HT1080 (cell line): ENCODE results near the gene NYAP2. TPM values are rescaled to one million over a fixed set of nuclear protein-coding genes. Genes with fewer than 3 reads are reported as not detected.

Source experiments
- DNase-seq: peaks from one replicate; pipeline ENCODE4 v3.0.0-alpha.2; 2015; ENCODE audit warnings: low read depth
- total RNA-seq: library from RNA; depleted of rRNA; stranded (reverse); fragments of >200 nt; shearing (Covaris generic); gene quantifications from 2 replicates; pipeline ENCODE4 v1.2.3, GENCODE V29; 2014

The NYAP2 gene
- total RNA-seq, 1 experiment from 2014 or later = not detected

DNA sequence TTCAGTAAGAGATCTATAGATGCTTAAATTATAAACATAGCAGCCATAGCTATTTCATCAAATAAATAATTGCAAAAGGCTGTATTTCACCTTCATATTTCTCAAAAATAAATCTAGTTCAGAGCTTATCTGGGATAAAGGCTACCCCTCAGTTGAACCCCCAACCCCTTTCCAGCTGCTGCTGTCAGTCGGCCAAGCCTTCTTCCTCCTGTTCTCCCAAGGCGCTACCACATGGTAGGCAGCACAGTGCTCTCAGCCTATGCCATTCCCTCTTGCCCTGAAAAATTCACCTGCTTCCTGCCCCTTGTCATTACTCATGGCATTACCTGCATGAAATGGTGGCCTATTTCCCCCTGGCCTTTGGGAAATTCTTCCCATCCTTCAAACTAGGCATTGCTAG lies 136.5 kb downstream of the NYAP2 start:
- no peak for DNase-seq

DNA sequence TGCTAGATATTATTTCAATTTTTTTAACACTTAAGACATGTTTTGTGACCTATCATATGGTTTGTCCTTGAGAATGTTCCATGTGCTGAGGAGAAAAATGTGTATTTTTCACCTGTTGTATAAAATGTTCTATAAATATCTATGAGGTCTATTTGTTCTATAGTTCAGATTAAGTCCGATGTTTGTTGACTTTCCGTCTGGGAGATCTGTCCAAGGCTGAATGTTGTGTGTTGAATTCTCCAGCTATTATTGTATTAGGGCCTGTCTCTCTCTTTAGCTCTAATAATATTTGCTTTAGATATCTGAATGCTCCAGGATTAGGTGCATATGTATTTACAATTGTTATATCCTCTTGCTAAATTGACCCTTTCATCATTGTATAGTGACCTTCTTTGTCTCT lies 144.1 kb downstream of the NYAP2 start:
- no peak for DNase-seq

DNA sequence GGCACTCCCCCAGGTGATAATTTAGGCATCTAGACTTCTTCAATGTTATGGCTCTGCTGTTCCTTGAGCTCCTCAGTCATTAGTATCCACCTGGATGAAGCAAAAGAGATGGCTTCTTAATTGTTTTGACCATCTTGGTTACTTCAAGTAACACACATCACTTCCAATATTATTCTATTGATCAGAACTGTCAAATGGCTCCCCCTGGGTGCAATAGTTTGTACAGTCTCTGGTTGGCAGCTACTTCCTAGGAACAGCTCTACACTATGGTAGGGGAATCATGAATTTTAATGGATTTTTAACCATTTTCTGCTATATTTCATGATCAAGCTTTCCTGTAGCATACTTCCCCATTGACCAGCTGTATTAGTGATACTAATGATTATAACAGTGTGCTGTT lies 157.0 kb downstream of the NYAP2 start:
- DNase-seq = no peak

DNA sequence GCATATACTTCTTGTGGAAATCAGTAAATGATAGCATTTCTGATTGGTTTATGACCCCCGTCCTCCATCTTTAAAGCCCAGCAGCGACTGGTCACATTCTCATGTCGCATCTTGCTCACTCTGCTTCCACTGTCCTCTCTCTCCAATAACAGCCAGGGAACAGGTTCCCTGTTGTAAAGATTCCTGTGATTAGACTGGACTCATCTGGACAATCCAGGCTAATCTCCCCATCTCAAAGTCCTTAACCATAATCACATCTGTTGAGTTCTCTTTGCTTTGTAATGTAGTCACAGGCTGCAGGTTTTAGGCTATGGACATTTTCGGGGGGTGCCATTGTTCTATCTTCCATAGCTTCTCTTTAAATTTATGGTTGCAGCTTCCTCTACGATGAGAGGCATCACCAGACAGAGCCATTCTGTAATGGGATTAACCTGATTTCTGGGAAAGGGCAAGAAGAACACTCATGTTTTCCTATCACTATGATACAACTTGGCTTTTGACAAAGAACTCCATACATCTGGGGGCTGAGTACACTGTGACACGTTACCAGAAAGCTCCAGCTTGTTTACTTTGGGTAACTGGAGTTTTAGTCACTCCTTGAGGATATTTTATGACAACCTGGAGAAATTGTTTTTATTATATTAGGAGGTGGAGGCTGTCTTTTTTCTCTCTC lies 159.0 kb downstream of the NYAP2 start:
- DNase-seq = peak; percentile 7

DNA sequence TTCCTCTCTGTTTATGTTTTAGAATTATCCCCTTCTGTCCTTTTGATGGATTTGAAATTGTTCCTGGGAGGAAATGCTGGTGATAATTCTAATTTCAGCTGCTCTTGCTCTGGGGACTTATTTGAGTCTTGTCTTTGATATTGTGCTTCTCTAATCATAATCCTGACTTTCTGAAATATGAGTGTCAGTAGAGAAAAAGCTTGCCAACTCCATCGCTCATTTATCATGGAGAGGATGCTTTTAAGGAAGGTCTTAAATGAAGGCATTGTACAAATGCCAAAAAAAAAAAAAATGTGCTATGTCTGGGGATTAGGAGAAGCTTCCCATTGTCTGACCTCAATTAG lies 159.5 kb downstream of the NYAP2 start:
- no peak for DNase-seq

DNA sequence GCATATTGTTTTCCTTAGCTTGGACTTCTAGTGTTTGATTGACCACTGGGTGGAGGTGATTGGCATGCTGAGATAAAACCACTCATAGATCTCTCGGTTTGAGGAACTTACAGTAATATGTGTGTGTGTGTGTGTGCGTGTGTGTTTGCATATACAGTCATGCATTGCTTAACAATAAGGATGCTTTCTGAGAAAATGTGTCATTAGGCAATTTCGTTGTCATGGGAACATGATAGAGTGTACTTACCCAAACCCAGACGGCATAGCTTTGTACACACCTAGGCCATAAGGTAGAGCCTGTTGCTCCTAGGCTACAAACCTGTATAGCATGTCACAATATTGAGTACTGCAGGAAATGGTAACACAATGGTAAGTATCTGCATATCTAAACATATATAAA lies 167.3 kb downstream of the NYAP2 start:
- DNase-seq = peak; percentile 10

DNA sequence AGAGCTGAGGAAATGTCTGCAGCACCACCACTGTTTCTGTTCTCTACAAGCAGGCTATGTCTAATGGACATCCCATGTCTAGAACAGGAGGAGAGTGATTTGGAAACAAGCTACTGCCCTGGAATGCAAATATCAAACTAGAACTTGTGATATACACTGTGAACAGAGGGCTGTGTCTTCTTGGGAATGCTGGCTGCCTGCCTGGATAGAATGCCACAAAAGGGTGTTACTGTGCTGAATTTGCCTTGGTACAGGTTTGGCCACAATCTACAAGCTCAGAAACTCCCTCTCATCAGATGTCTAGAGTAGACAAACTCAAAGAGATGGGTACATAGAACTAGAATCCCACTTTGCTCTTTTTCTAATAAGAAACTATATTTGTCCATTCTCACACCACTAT lies 170.5 kb downstream of the NYAP2 start:
- no peak for DNase-seq

DNA sequence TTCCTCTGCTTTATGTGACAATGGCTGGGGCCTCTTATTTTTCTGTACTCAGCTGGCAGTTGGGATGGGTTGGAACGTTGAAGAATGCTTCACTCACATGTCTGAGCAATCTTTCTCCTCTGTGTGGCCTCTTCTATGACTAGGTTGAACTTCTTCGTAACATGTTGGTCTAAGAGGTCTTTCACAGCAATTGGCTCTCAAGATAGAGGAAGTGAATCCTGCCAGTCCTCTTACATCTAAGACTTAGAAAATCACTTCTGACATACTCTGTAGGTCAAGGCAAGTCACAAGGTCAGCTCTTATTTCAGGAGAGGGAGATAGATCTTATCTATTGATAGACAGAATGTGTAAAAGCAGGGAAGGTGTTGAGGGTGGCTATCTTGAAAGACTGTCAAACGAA lies 174.1 kb downstream of the NYAP2 start:
- DNase-seq = no peak

DNA sequence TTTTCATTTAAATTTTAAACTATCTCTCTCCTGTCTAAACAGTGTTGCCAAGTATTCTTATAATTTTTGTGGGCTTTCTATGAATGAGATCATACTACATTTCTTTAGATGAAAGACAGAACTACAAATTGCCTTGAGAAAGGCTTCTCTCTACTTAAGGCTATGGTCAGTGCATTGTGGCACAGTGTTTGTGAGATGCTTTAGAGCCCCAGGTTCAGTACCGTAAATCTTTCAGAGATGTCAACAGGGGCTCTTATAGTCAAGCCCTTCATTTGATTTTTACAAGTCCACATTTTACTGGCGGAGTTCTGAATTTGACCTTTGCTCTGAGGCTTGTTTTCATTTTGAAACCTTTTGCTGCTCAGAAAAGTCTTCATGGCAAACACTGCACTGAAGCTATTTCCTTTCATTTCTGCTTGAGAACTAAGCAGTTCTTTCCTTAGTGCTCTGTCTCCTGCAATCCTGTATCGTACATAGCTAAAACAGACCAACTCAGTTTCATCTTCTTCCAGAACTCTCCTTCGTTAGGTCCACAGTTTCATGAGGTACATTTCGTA lies 175.2 kb downstream of the NYAP2 start:
- no peak for DNase-seq

DNA sequence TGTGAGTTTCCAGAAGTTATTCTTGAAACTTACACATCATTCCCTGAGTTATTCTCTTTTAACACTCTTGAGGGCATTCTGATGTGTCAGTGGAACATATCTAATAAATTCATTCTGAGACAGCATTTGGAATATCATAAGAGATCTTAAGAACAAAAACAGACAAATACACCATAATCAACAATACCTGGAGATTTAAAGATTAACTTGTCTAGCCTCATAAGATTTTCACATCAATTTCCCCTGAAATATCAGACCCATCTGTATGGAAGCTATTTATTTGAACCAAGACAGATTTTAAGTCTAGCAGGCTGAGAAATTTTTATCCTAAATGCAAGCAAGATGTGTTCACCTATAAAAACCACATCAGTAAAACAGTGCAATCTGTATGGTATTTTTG lies 181.6 kb downstream of the NYAP2 start:
- DNase-seq = no peak

DNA sequence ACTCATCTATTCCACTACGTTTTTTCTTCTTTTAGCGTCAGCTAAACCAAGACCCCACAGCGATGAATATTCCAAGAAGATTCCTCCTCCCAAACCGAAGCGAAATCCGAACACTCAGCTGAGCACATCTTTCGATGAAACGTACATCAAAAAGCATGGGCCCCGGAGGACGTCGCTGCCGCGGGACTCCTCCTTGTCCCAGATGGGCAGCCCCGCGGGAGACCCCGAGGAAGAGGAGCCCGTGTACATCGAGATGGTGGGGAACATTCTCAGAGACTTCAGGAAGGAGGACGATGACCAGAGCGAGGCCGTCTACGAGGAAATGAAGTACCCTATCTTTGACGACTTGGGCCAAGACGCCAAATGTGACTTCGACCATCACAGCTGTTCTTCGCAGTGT lies 182.4 kb downstream of the NYAP2 start:
- DNase-seq = no peak

DNA sequence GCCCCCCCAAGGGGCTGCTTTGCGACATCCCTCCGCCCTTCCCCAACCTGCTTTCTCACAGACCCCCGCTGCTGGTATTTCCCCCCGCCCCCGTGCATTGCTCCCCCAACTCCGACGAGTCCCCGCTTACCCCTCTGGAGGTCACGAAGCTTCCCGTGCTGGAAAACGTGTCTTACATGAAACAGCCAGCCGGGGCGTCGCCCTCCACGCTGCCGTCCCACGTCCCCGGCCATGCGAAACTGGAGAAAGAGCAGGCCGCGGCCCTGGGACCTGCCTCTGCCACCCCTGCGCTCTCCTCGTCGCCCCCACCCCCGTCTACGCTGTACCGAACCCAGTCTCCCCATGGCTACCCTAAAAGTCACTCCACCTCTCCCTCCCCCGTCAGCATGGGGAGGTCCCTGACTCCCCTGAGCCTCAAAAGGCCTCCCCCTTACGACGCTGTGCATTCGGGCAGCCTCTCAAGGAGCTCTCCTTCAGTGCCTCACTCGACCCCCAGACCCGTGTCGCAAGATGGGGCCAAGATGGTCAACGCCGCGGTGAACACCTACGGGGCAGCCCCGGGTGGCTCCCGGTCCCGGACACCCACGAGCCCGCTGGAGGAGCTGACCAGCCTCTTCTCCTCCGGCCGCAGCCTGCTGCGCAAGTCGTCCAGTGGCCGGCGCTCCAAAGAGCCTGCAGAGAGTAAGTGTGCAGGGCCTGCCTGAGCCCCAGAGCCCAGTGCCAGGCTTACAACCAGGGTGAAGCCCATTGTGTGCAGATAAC lies 183.0 kb downstream of the NYAP2 start:
- DNase-seq = no peak

DNA sequence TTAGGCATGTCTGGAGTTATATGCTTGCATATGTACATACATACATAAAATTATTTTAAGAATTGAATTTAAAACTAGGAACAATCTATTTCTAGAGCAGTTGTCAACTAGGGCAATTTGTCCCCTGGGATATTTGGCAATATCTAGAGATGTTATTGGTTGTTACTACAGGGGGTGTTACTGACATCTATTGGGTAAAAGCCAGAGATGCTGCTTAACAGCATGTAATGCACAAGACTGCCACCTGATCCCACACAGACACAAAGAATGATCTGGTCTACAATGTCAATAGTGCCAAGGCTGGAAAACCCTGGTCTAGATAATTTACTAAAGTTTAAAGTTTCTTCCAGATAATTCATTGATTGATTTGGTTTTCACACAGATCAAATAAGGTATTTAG lies 185.3 kb downstream of the NYAP2 start:
- DNase-seq = no peak

DNA sequence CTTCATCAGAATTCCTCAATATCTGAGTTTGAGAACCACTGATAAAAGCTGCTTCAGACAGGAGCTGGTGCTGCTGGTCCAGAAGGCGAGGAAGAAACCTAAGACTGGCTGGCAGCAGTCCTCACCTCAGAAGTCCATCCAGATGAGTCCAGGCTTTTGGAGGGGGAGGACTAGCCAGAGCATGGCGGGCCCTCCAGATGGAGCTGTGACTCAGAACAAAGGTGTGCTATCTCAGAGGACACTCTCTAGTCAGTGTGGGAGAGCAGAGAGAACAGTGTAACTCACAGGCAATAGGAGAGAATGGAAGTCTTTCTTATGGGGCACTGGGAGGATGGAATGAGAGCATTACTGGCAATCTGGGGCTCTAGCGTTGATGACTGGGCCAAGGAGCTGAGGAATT lies 191.4 kb downstream of the NYAP2 start:
- peak; percentile 6 for DNase-seq

DNA sequence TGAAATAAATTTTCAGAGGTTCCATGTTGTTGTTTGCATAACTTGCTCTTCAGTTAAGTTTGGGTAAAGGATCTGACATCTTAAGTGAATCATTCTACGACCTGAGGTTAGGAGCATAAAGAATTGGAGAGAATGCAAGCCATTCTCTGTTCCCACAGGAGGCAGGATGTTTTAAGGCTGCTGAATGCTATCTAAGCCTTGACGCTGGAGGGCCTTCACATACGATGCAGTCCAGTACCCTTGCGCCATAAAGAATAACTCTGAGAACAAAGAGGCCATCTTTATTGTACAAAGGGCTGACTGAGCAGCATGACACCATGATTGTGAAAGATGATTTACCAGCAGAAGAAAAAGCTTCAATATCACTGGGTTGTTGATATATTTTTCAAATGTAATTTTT lies 198.4 kb downstream of the NYAP2 start:
- no peak for DNase-seq

DNA sequence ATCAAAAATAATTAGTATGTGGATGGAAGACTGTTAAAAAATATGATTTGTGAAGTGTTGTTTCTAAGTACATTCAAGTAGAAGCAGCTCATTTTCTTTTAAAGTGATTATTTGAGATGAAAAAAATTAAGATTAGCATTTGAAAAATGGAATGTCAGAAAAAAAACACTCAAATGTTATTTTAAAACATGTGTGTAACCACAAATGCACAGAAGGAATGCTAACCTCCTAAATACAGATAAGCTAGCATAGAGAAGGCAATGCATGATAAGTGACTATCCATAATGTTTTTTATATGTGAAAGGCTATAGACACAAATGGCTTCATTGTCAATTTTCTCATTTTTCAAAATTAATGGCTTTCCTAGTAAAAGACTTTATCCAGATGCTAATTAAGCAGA lies 198.9 kb downstream of the NYAP2 start:
- DNase-seq = no peak

DNA sequence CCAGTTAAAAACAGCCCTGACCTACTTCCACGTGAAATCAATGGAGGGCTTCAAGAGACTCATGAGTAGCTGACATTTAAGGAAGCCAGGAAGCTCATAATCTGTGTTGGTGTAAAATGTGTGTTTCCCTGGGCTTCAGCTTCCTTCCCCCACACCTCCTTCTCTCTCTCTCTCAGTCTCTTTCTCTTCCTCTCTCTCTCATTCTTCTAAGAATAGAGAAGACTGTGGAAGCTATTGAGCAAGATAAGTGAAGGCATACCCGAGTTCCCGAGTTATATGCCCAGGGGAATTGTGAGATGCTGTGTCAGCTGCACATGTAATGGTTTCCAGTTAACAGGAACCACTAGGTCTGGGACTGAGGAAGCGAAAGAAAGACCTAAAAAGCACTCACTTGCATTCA lies 199.4 kb downstream of the NYAP2 start:
- DNase-seq = no peak

DNA sequence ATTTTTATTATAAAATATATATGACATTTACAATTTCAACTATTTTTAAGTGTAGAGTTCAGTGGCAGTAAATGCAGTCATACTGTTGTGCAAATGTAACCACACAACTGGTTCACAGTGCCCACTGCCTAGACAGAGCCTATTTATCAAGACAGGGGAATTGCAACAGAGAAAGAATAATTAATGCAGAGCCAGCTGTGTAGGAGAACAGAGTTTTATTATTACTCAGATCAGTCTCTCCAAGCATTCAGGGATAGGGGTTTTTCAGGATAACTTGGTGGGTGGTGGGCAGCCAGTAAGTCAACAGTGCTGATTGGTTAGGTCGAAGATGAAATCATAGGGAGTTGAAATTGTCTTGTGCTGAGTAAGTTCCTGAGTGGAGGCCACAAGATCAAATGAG lies 200.3 kb downstream of the NYAP2 start:
- peak; percentile 29 for DNase-seq

DNA sequence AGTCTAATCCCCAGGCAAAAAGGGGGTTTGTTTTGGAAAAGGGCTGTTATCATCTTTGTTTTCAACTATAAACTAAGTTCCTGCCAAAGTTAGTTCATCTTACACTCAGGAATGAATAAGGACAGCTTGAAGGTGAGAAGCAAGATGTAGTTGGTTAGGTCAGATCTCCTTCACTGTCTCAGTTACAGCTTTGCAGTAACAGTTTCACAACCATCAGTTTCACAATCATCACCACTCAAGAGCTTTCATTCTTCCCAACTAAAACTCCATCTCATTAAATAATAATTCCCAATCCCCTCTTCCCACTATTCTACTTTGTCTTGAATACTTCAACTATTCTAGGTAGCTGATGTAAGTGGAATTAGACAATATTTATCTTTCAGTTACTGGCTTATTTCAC lies 200.9 kb downstream of the NYAP2 start:
- DNase-seq = no peak

DNA sequence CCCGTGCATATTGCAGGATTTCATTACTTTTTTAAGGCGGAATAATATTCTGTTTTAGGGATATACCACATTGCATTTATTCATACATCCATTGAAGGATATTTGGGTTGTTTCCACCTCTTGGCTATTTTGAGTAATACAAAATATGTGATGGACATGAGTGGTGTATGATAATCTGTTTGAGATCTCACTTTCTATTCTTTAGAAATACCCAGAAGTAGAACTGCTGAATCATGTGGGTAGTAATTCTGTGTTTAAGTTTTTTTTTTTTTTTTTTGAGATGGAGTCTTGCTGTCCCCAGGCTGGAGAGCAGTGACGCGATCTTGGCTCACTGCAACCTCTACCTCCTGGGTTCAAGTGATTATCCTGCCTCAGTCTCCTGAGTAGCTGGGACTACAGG lies 201.4 kb downstream of the NYAP2 start:
- DNase-seq = no peak

DNA sequence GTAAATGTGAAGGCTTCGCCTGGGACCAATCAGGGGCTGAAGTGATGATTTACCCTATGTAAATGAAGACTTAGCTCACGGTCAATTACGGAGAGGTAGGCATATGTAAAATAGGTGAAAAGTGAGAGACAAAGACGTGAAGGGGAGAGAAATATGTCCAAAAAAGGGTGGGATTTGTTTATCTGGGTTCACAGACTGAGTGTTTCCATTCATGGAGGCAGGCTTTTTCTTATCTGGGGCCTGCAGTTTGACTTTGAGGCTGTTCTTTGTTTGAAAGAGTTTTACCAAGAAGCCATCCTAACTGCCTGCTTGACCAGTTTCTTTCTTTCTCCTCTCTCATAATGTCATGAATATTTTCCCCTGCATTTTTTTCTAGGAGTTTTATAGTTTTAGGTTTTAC lies 202.7 kb downstream of the NYAP2 start:
- DNase-seq = no peak

DNA sequence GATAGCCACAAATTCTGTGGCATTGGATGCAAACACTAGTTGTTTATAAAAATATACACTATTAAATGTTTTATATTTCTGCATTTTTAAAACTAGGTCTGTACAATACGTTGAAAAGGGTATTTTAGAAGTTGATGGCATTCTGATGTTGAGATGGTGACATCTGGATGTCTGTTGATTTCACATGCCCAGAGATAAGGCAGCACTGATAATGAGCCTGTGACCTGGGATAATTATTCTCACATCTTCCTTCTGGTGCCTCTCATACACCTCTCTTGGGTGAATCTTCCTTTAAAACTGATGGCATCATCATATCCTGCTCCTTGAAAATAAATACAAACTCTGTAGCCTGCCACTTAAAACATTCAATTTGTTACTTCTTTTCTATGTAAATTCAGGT lies 208.6 kb downstream of the NYAP2 start:
- DNase-seq = no peak

DNA sequence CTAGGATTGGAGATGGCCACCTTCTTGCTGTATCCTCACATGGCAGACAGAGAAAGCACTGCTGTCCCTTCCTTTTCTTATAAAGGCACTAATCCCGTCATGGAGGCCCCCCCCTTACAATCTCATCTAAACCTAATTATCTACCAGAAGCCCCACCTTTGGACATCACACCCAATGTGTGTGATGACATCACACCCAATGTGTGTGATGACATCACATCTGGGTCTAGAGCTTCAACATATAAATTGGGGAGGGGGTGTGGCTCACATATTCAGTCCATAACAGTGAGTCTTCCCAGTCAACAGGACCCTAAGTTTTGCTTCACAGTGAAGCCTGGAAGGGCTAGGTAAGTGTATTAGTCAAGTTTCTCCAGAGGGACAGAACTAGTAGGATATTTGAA lies 213.1 kb downstream of the NYAP2 start:
- DNase-seq = no peak
